NCI-H2171 treated with DMSO at 0.1 percent for 48 hours (cell line): ENCODE data around the gene CYP4V2.

ENCODE experiments used
- DNase-seq: peaks from one replicate; lab custom pipeline; 2025; lab: John Stamatoyannopoulos, UW

Gene CYP4V2

GRCh38 chr4:186191200-186192065 lies at the start of gene CYP4V2:
Gene CYP4V2 (plus strand): TSS chr4:186191567. CDS start chr4:186191824, 257 bp downstream.
- DNase-seq, result peak; percentile 37

GRCh38 chr4:186144198-186144945 lies 47.0 kb upstream of the CYP4V2 start:
- DNase-seq, result peak; percentile 5

- peak; percentile 6 for DNase-seq
Measured at GRCh38 chr4:186144946-186145569, 46.3 kb upstream of the CYP4V2 start.

- DNase-seq, result no peak
Measured at GRCh38 chr4:186146458-186146857, 44.9 kb upstream of the CYP4V2 start.

- DNase-seq, result no peak
Measured at GRCh38 chr4:186148336-186148975, 42.9 kb upstream of the CYP4V2 start.

GRCh38 chr4:186149872-186150271 lies 41.5 kb upstream of the CYP4V2 start:
- DNase-seq, result peak; percentile 56

GRCh38 chr4:186150926-186151325 lies 40.4 kb upstream of the CYP4V2 start:
- DNase-seq, result no peak

GRCh38 chr4:186151499-186151898 lies 39.9 kb upstream of the CYP4V2 start:
- no peak for DNase-seq

GRCh38 chr4:186158021-186158813 lies 33.1 kb upstream of the CYP4V2 start:
- no peak for DNase-seq

GRCh38 chr4:186158966-186159365 lies 32.4 kb upstream of the CYP4V2 start:
- no peak for DNase-seq

GRCh38 chr4:186159613-186160012 lies 31.8 kb upstream of the CYP4V2 start:
- no peak for DNase-seq

GRCh38 chr4:186161138-186161537 lies 30.2 kb upstream of the CYP4V2 start:
- no peak for DNase-seq

- DNase-seq, result no peak
Measured at GRCh38 chr4:186166852-186167512, 24.4 kb upstream of the CYP4V2 start.

- DNase-seq, result no peak
Measured at GRCh38 chr4:186167605-186168004, 23.8 kb upstream of the CYP4V2 start.

- DNase-seq, result no peak
Measured at GRCh38 chr4:186168750-186169149, 22.6 kb upstream of the CYP4V2 start.

- DNase-seq, result no peak
Measured at GRCh38 chr4:186169333-186169944, 21.9 kb upstream of the CYP4V2 start.

- DNase-seq, result no peak
Measured at GRCh38 chr4:186169945-186170802, 21.2 kb upstream of the CYP4V2 start.

GRCh38 chr4:186170966-186171365 lies 20.4 kb upstream of the CYP4V2 start:
- DNase-seq, result no peak

GRCh38 chr4:186172546-186172945 lies 18.8 kb upstream of the CYP4V2 start:
- DNase-seq, result no peak
